ENCODE results near the gene CDKL4. TPM values are rescaled to one million over a fixed set of nuclear protein-coding genes. Genes with fewer than 3 reads are reported as not detected.

The CDKL4 gene
- polyA plus RNA-seq, 3 donors = not detected

- Histone ChIP-seq H3K9ac (ENCODE audit: insufficient read depth, low read length, poor library complexity, severe bottlenecking) (no peak overlapping the region), H3K36me3 (replicated peaks in 1 of 2; ENCODE audit: control insufficient read depth in 1 of 2, insufficient read depth in 2 of 2, low read length in 2 of 2) (no peaks in the 10 kb centered on the region), H3K79me2 (ENCODE audit: insufficient read depth, low read length) (no peaks in the 10 kb centered on the region), H2AFZ (ENCODE audit: insufficient read depth, low read depth, low read length, poor library complexity, severe bottlenecking) (no peak overlapping the region), H3K4me2 (replicated peaks; ENCODE audit: extremely low read depth, low read length, poor library complexity, severe bottlenecking) (no peak overlapping the region), H3K4me1 (ENCODE audit: control insufficient read depth in 1 of 2, insufficient read depth in 2 of 2, low read length in 2 of 2) (no peaks in the 10 kb centered on the region), H3K27ac (ENCODE audit: low read depth in 1 of 2, low read length in 2 of 2) (no peak overlapping the region), H3K4me3 (replicated peaks in 1 of 3; ENCODE audit: low read depth in 2 of 3, low read length in 3 of 3) (no peak overlapping the region), H3K9me3 (replicated peaks in 1 of 2; ENCODE audit: control insufficient read depth in 1 of 2, insufficient read depth in 1 of 2, low read length in 2 of 2) (no peaks in the 10 kb centered on the region), H4K20me1 (ENCODE audit: insufficient read depth, low read length) (no peaks in the 10 kb centered on the region), H3K27me3 (ENCODE audit: control insufficient read depth in 2 of 2, insufficient read depth in 2 of 2, low read length in 2 of 2) (no peaks in the 10 kb centered on the region)
- Mint-ChIP-seq H3K4me1 (no peaks in the 10 kb centered on the region), H3K27me3 (ENCODE audit: low read depth in 3 of 3) (peaks cover 0 to 2% (median 2%) of the 10 kb centered on the region in 3 donors), H3K36me3 (no peaks in the 10 kb centered on the region), H3K4me3 (no peak overlapping the region), H3K9me3 (no peaks in the 10 kb centered on the region), H3K27ac (peak overlapping the region in 1 of 7 donors; percentile 19)
- no peak for TF ChIP-seq CTCF (IDR thresholded peaks at IDR 0.05)
- intact Hi-C loops (cut with micrococcal nuclease) = no loop called here
- WGBS (ENCODE audit: insufficient coverage) = 89% methylated on average over 5 of the region's 12 CpGs
- no peak for DNase-seq
Observed at GRCh38 chr2:39179974-39180960, 63.5 kb downstream of the CDKL4 start.

GRCh38 chr2:39178756-39179155 is 65.0 kb downstream of the CDKL4 start:
- no peaks in the 10 kb centered on the region for H3K4me1 ChIP-seq (ENCODE audit: control insufficient read depth in 1 of 2, insufficient read depth in 2 of 2, low read length in 2 of 2)
- Mint-ChIP-seq H3K9me3 (no peaks in the 10 kb centered on the region), H3K4me3 (no peak overlapping the region), H3K27me3 (ENCODE audit: low read depth in 3 of 3) (peaks cover 2% of the 10 kb centered on the region in 3 donors), H3K4me1 (no peaks in the 10 kb centered on the region), H3K36me3 (no peaks in the 10 kb centered on the region), H3K27ac (no peak overlapping the region)
- no peak overlapping the region for H3K4me2 ChIP-seq (replicated peaks; ENCODE audit: extremely low read depth, low read length, poor library complexity, severe bottlenecking)
- 100% methylated on average over 1 of the region's 4 CpGs for WGBS (ENCODE audit: insufficient coverage)
- H3K9me3 ChIP-seq (replicated peaks in 1 of 2; ENCODE audit: control insufficient read depth in 1 of 2, insufficient read depth in 1 of 2, low read length in 2 of 2) = no peaks in the 10 kb centered on the region
- H3K27ac ChIP-seq (ENCODE audit: low read depth in 1 of 2, low read length in 2 of 2) = no peak overlapping the region
- no peak overlapping the region for H2AFZ ChIP-seq (ENCODE audit: insufficient read depth, low read depth, low read length, poor library complexity, severe bottlenecking)
- no peaks in the 10 kb centered on the region for H3K27me3 ChIP-seq (ENCODE audit: control insufficient read depth in 2 of 2, insufficient read depth in 2 of 2, low read length in 2 of 2)
- H3K9ac ChIP-seq (ENCODE audit: insufficient read depth, low read length, poor library complexity, severe bottlenecking) = no peak overlapping the region
- H4K20me1 ChIP-seq (ENCODE audit: insufficient read depth, low read length) = no peaks in the 10 kb centered on the region
- intact Hi-C loops (cut with micrococcal nuclease) = no loop called here
- H3K36me3 ChIP-seq (replicated peaks in 1 of 2; ENCODE audit: control insufficient read depth in 1 of 2, insufficient read depth in 2 of 2, low read length in 2 of 2) = no peaks in the 10 kb centered on the region
- DNase-seq = no peak
- H3K4me3 ChIP-seq (replicated peaks in 1 of 3; ENCODE audit: low read depth in 2 of 3, low read length in 3 of 3) = no peak overlapping the region
- no peaks in the 10 kb centered on the region for H3K79me2 ChIP-seq (ENCODE audit: insufficient read depth, low read length)
- TF ChIP-seq CTCF (IDR thresholded peaks at IDR 0.05) = no peak

All from CD14-positive monocyte (primary cell).